Glutamatergic neuron (in vitro differentiated cells): ENCODE data around the gene RARB. TPM values are rescaled to one million over a fixed set of nuclear protein-coding genes. Genes with fewer than 3 reads are reported as not detected.

ENCODE experiments used
- DNase-seq: peaks from one replicate; pipeline ENCODE4 v3.0.0; 2022
- H3K27ac Mint-ChIP-seq: one replicate; pipeline ENCODE4 v1.8.0; 2020; ENCODE audit warnings: mild to moderate bottlenecking, mixed read lengths, inconsistent platforms; ENCODE audit not compliant: unreplicated experiment
- H3K27me3 Mint-ChIP-seq: one replicate; pipeline ENCODE4 v1.8.0; 2020; ENCODE audit warnings: mild to moderate bottlenecking, moderate library complexity, mixed read lengths, inconsistent platforms; ENCODE audit not compliant: unreplicated experiment
- H3K36me3 Mint-ChIP-seq: one replicate; pipeline ENCODE4 v1.8.0; 2020; ENCODE audit warnings: mild to moderate bottlenecking, mixed read lengths, inconsistent platforms; ENCODE audit not compliant: unreplicated experiment
- H3K4me1 Mint-ChIP-seq: one replicate; pipeline ENCODE4 v1.8.0; 2020; ENCODE audit warnings: mild to moderate bottlenecking, low read depth, mixed read lengths, inconsistent platforms; ENCODE audit not compliant: unreplicated experiment
- H3K4me3 Mint-ChIP-seq: one replicate; pipeline ENCODE4 v1.8.0; 2020; ENCODE audit warnings: mild to moderate bottlenecking, mixed read lengths, inconsistent platforms; ENCODE audit not compliant: unreplicated experiment
- H3K9me3 Mint-ChIP-seq: one replicate; pipeline ENCODE4 v1.8.0; 2020; ENCODE audit warnings: mild to moderate bottlenecking, moderate library complexity, mixed read lengths, inconsistent platforms; ENCODE audit not compliant: unreplicated experiment
- total RNA-seq: library from RNA; stranded (reverse); fragmentation: NEBNext Ultra II Directional; extraction: Animal tissue kit (Norgen Biotek cat#: 25700); gene quantifications from one replicate; pipeline ENCODE4 v1.2.1, GENCODE V29; 2021; ENCODE audit not compliant: unreplicated experiment
- TF ChIP-seq, protein P1 (sequence below): fragments of 200-600 bp; sonication (generic); IDR thresholded peaks from one replicate; pipeline ENCODE4 v1.5.0; 2021; ENCODE audit not compliant: partially characterized antibody, unreplicated experiment

Gene RARB
- total RNA-seq, 1 donor from 2014 or later = 1.2 TPM

DNA sequence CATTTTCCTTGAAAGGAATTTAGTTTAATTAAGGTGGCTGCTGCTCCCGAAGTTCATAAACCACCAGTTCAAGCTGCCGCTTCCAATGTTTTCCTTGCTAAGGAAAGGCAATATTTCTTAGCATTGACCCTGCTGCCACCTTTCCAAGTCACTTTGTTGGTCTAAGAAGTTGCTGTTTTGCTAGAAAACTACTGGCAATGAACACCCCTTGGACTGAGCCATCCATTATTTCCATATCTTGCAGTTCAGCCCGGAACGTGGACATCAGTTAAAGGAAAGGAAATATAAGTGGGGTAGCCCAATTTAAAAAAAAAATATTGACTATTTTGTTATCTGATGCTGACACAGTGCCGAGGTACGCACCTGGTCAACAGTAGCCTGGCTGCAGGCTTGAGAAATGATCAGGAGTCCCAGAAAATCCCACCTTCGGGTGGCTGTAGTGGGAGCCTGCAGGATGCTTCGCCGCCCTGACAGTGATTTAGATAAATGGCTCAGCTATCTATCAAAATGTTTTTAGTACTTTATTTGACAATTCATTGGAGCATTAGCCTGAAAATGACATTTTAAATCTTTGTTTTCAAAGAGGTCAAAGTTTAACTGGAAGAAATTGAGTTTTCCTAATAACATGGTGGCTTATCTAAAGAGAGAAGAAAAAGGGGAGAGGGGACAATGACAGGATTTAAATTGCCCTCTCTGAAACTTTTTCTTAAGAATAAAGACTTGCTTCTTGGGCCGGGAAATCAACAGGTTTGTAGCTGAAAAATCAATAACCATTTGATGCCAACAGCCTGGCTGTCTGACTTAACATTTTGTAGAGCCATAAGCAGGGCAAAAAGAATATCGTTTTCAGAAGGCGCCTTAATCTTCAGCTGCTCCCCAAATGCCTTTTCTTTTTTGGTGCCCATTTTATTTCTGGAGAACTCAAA lies 1.6 kb downstream of the RARB start:
- Mint-ChIP-seq H3K27me3 (peaks cover 5% of the 10 kb centered on the region), H3K4me3 (no peak overlapping the region), H3K9me3 (no peaks in the 10 kb centered on the region), H3K4me1 (peaks cover 5% of the 10 kb centered on the region), H3K36me3 (no peaks in the 10 kb centered on the region), H3K27ac (no peak overlapping the region)
- DNase-seq = no peak
- TF ChIP-seq, protein P1, sequence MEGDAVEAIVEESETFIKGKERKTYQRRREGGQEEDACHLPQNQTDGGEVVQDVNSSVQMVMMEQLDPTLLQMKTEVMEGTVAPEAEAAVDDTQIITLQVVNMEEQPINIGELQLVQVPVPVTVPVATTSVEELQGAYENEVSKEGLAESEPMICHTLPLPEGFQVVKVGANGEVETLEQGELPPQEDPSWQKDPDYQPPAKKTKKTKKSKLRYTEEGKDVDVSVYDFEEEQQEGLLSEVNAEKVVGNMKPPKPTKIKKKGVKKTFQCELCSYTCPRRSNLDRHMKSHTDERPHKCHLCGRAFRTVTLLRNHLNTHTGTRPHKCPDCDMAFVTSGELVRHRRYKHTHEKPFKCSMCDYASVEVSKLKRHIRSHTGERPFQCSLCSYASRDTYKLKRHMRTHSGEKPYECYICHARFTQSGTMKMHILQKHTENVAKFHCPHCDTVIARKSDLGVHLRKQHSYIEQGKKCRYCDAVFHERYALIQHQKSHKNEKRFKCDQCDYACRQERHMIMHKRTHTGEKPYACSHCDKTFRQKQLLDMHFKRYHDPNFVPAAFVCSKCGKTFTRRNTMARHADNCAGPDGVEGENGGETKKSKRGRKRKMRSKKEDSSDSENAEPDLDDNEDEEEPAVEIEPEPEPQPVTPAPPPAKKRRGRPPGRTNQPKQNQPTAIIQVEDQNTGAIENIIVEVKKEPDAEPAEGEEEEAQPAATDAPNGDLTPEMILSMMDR = no peak

DNA sequence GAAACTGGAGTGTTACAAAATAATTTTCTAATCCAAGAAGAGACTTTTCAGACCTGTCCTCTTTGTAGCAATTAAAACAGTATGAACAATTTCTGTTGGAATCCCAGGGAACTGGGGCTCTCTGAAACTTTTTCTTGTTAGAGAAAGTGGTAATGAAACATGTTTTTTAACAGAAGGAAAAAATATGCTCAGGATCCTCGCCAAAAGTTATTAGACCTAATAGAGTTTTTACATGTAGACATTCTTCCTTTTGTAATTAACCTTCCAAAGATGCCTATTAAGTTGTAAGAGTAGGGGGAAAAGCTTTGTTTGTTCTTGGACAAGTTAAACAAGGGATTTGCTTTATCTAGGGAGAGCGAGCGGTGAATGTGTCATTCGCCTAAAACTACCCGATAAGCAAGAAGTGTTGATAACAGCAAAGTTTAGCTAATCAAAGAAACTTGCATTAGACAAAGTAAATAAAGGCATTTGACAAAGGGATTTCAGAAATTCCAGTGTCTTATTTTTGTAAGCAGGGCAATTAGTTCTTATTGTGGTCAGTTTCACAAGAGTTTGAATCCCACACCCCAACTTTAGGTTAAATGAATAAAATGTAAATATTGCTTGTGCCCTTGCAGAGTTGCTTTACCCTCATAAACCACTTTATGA lies 2.3 kb downstream of the RARB start:
- TF ChIP-seq, protein P1 = no peak
- Mint-ChIP-seq H3K9me3 (no peaks in the 10 kb centered on the region), H3K4me3 (no peak overlapping the region), H3K27ac (no peak overlapping the region), H3K4me1 (peaks cover 5% of the 10 kb centered on the region), H3K36me3 (no peaks in the 10 kb centered on the region), H3K27me3 (peaks cover 5% of the 10 kb centered on the region)
- DNase-seq = no peak

DNA sequence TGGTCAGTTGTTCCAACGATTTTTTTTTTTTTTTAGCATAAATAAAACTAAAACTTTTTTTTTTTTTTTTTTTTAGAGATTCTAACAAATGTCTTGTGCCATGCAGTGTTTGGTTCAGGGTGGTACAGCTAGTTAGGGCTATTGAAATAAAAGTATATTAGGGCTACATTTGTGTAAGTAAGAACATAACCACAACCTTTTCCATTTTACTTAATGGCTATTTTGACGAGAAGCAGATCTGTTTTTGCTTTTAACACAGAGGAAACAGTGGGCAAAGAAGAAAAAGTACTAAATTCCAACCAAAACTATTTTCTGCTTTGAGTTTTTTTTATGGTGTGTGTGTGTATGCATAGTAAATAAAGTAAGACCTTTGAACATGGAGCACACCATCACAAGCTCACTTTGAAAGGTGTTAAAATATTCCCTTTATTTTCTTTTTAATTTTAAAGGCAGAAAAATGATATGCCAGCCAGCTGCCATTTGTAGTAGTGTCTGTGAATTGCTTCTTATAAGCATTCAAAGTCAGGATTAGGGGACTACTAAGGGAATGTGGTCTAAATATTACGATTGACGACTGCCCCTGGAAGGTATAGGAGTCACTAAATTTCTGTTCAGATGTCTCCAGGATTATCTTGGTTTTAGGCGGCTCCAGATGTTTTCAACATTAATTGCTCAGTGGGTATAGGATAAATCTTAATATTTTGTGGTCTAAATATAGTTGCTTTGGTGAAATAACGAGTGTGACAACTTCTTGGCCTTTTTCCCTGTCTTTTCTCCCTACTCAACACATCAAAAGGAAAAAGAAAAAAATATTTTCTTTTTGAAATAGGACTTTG lies 3.1 kb downstream of the RARB start:
- Mint-ChIP-seq H3K27me3 (peaks cover 5% of the 10 kb centered on the region), H3K4me3 (no peak overlapping the region), H3K36me3 (no peaks in the 10 kb centered on the region), H3K4me1 (peaks cover 5% of the 10 kb centered on the region), H3K27ac (no peak overlapping the region), H3K9me3 (no peaks in the 10 kb centered on the region)
- TF ChIP-seq, protein P1 = no peak
- no peak for DNase-seq

DNA sequence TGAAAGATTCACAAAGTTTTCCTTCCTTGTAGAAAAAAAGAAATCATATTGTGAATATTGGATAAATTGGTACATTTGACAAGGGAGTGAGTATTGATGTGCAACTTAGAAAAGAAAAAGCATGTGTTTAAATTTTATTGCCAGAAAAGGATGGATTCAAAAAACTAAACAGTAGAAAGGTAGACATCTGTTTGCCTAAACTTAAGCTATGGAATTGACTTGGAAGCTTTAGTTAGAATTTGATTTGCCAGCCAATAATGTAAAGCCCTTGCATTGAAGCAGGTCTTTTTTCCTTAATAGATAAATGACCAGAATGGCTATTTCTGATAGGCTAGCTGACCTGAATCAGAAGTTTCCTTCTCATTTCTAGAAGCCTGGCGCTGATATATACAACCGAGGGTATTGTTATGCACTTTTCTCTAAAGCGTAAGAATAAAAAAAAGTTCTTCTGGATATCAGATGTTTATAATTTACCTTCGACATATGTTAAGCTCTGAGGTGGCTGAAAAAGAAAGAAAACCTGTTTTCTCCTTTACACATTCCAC lies 4.2 kb downstream of the RARB start:
- Mint-ChIP-seq H3K9me3 (no peaks in the 10 kb centered on the region), H3K4me1 (peaks cover 5% of the 10 kb centered on the region), H3K27me3 (peaks cover 5% of the 10 kb centered on the region), H3K4me3 (no peak overlapping the region), H3K36me3 (no peaks in the 10 kb centered on the region), H3K27ac (no peak overlapping the region)
- no peak for DNase-seq
- TF ChIP-seq, protein P1 = no peak
